ENCODE measurements around the gene YTHDF2.
A peak's percentile ranks its signal among the peaks of the same experiment; 100 is the strongest.
"Not testable (repeated sequence)": the region's sequence is repeated elsewhere in the genome, so short reads cannot be mapped to it uniquely, and the experiment has no call there.

The YTHDF2 gene

GRCh38 chr1:28720376-28720775, 16.4 kb upstream of the YTHDF2 start:
- FAIRE-seq, result no peak
- no peak for TF ChIP-seq CTCF (IDR thresholded peaks at IDR 0.05; ENCODE audit: insufficient read depth, missing control alignments)
- no peak for DNase-seq (ENCODE audit: insufficient read length, low spot score)

- not testable (repeated sequence) for DNase-seq (ENCODE audit: insufficient read length, low spot score); FAIRE-seq
Observed at GRCh38 chr1:28721927-28722326, 14.8 kb upstream of the YTHDF2 start.

- not testable (repeated sequence) for DNase-seq (ENCODE audit: insufficient read length, low spot score); FAIRE-seq
Observed at GRCh38 chr1:28725365-28725764, 11.4 kb upstream of the YTHDF2 start.

GRCh38 chr1:28735961-28736449, 735 bp upstream of the YTHDF2 start:
- FAIRE-seq (no peak), DNase-seq (ENCODE audit: insufficient read length, low spot score) (no peak)
- TF ChIP-seq CTCF (IDR thresholded peaks at IDR 0.05; ENCODE audit: insufficient read depth, missing control alignments), result no peak

GRCh38 chr1:28737307-28738132, 780 bp downstream of the YTHDF2 start:
- peak; percentile 37 for DNase-seq (ENCODE audit: insufficient read length, low spot score)
- FAIRE-seq, result no peak
- TF ChIP-seq CTCF (IDR thresholded peaks at IDR 0.05; ENCODE audit: insufficient read depth, missing control alignments), result no peak

- FAIRE-seq, result no peak
Observed at GRCh38 chr1:28740118-28740517, 3.4 kb downstream of the YTHDF2 start.

GRCh38 chr1:28744184-28744583, 7.4 kb downstream of the YTHDF2 start:
- no peak for TF ChIP-seq CTCF (IDR thresholded peaks at IDR 0.05; ENCODE audit: insufficient read depth, missing control alignments)
- FAIRE-seq, result no peak
- DNase-seq (ENCODE audit: insufficient read length, low spot score), result no peak

More at GRCh38 chr1:28740118-28740517, 3.4 kb downstream of the YTHDF2 start:
- no peak for DNase-seq (ENCODE audit: insufficient read length, low spot score)
- TF ChIP-seq CTCF (IDR thresholded peaks at IDR 0.05; ENCODE audit: insufficient read depth, missing control alignments), result no peak

GRCh38 chr1:28745653-28746173, 9.0 kb downstream of the YTHDF2 start:
- DNase-seq (ENCODE audit: insufficient read length, low spot score), result no peak
- no peak for TF ChIP-seq CTCF (IDR thresholded peaks at IDR 0.05; ENCODE audit: insufficient read depth, missing control alignments)
- FAIRE-seq, result no peak
